NT2/D1 (cell line): ENCODE data around the gene PPP2R5C.

Source experiments
- SUZ12 ChIP-seq: IDR thresholded peaks from 2 replicates; pipeline ENCODE4 v1.6.1; 2011; ENCODE audit not compliant: insufficient read length, insufficient read depth; ENCODE audit errors: extremely low read depth
- YY1 ChIP-seq: IDR thresholded peaks from 2 replicates; pipeline ENCODE4 v1.6.1; 2011; ENCODE audit not compliant: insufficient read length, insufficient read depth
- ZNF274 ChIP-seq: IDR thresholded peaks from 2 replicates; pipeline ENCODE4 v1.6.1; 2011; ENCODE audit warnings: mild to moderate bottlenecking, low read depth, low read length

DNA sequence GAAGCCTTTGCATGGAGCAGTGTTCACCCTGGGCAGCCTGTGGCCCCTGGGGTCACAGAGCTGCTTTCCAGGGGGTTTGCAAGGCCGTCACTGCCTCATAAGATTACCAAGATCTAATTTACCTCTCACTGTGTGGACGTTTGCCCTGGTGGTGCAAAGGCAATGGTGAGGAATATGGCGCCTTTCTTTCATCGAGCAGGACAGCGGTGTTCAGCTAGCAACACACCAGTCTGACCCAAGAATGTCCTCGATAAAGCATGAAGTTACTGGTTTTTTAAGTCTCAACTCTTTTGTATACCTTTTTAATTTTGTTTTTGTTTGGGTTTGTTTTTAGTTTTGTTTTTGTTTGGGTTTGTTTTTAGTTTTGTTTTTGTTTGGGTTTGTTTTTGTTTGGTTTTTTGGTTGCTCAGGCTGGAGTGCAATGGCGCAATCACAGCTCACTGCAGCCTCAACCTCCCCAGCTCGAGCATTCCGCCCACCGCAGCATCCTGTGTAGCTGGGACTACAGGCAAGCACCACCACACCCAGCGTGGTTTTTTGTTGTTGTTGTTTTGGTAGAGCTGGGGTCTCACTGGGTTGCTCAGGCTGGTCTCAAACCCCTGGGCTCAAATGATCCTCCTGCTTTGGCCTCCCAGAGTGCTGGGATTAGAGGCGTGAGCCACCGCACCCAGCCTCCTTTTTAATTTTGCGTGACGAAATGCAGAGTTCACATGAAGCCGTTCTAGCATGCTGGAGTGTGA is 57.9 kb downstream of the PPP2R5C start:
- TF ChIP-seq YY1 = no peak
- TF ChIP-seq SUZ12 = no peak
- TF ChIP-seq ZNF274 = no peak
